Testis (tissue), 2 donors: ENCODE measurements around the gene TMEM61.

ENCODE experiments used
- POLR2A ChIP-seq: fragments of 450-650 bp; IDR thresholded peaks from one replicate; pipeline ENCODE4 v1.6.1; 2017; ENCODE audit warnings: antibody characterized with exemption, mild to moderate bottlenecking, moderate library complexity
- TF ChIP-seq, protein P1 (sequence below), 3 experiments: fragments of 450-650 bp in 2 of 3; fragments of 200-600 bp in 1 of 3; sonication (generic) in 1 of 3; IDR thresholded peaks; one replicate each; pipeline ENCODE4 v1.5.1; 2016 to 2019; ENCODE audit warnings: antibody characterized with exemption in 3 of 3, mild to moderate bottlenecking in 2 of 3, moderate library complexity in 1 of 3

DNA sequence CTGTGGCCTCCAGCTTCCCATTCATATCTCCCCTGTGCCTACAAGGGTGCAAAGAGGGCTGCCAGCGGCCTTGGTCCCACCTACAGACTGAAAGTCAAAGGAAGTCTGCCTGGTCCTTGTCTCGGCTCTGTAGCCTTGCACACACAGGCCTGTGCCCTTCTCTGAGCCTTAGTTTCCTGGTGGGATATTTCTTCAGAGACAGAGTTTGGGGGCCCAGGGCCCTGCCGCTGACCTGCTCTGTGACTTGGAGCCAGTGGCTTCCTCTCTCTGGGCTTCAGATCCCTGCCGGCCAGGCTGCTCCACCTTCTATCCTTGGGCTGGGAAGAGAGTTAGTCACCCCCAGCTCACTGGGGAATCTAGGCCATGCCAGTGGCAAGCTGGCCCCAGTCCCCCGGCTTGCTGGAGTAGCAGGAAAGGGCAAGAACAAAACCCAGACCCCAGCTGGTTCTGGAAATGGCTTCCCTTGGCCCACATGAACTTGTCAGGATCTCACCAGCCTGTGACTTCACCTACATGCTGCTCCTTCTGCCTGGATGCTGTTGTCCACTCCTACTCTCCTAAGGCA lies 1.0 kb upstream of the TMEM61 start:
- TF ChIP-seq POLR2A, result no peak
- TF ChIP-seq, protein P1, sequence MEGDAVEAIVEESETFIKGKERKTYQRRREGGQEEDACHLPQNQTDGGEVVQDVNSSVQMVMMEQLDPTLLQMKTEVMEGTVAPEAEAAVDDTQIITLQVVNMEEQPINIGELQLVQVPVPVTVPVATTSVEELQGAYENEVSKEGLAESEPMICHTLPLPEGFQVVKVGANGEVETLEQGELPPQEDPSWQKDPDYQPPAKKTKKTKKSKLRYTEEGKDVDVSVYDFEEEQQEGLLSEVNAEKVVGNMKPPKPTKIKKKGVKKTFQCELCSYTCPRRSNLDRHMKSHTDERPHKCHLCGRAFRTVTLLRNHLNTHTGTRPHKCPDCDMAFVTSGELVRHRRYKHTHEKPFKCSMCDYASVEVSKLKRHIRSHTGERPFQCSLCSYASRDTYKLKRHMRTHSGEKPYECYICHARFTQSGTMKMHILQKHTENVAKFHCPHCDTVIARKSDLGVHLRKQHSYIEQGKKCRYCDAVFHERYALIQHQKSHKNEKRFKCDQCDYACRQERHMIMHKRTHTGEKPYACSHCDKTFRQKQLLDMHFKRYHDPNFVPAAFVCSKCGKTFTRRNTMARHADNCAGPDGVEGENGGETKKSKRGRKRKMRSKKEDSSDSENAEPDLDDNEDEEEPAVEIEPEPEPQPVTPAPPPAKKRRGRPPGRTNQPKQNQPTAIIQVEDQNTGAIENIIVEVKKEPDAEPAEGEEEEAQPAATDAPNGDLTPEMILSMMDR (IDR thresholded peaks at IDR 0.05), result no peak
